Measurements from ENCODE around the gene PPP1R12B. TPM values are rescaled to one million over a fixed set of nuclear protein-coding genes. Genes with fewer than 3 reads are reported as not detected.
"Not testable (repeated sequence)": the region's sequence is repeated elsewhere in the genome, so short reads cannot be mapped to it uniquely, and the experiment has no call there.

The PPP1R12B gene
- total RNA-seq, 2 experiments from 2014 or later: 5.8 to 10.0 TPM

- Mint-ChIP-seq H3K9me3 (no peaks in the 10 kb centered on the region), H3K27ac (no peak overlapping the region), H3K4me1 (no peaks in the 10 kb centered on the region), H3K4me3 (no peak overlapping the region), H3K36me3 (no peaks in the 10 kb centered on the region), H3K27me3 (no peaks in the 10 kb centered on the region)
- DNase-seq: no peak
Observed at GRCh38 chr1:202365092-202365815, 16.8 kb downstream of the PPP1R12B start.

GRCh38 chr1:202367271-202367670 lies 18.8 kb downstream of the PPP1R12B start:
- Mint-ChIP-seq H3K4me1 (no peaks in the 10 kb centered on the region), H3K27ac (no peak overlapping the region), H3K27me3 (no peaks in the 10 kb centered on the region), H3K9me3 (no peaks in the 10 kb centered on the region), H3K36me3 (no peaks in the 10 kb centered on the region), H3K4me3 (no peak overlapping the region)
- DNase-seq: no peak

- DNase-seq, H3K27me3 Mint-ChIP-seq, H3K4me3 Mint-ChIP-seq, H3K27ac Mint-ChIP-seq, H3K36me3 Mint-ChIP-seq, H3K9me3 Mint-ChIP-seq, H3K4me1 Mint-ChIP-seq: not testable (repeated sequence)
Observed at GRCh38 chr1:202370906-202371305, 22.4 kb downstream of the PPP1R12B start.

- Mint-ChIP-seq H3K27ac (no peak overlapping the region), H3K36me3 (peaks cover 7% of the 10 kb centered on the region), H3K4me3 (no peak overlapping the region), H3K4me1 (peaks cover 7% of the 10 kb centered on the region), H3K9me3 (peaks cover 2% of the 10 kb centered on the region), H3K27me3 (no peaks in the 10 kb centered on the region)
- DNase-seq: no peak
Observed at GRCh38 chr1:202374099-202374498, 25.6 kb downstream of the PPP1R12B start.

GRCh38 chr1:202375175-202375574 lies 26.7 kb downstream of the PPP1R12B start:
- not testable (repeated sequence) for H3K36me3 Mint-ChIP-seq, H3K27ac Mint-ChIP-seq

GRCh38 chr1:202376247-202376646 lies 27.7 kb downstream of the PPP1R12B start:
- no peak for DNase-seq

More at GRCh38 chr1:202375175-202375574, 26.7 kb downstream of the PPP1R12B start:
- H3K4me1 Mint-ChIP-seq: peaks cover 14% of the 10 kb centered on the region
- not testable (repeated sequence) for H3K9me3 Mint-ChIP-seq, H3K4me3 Mint-ChIP-seq, DNase-seq, H3K27me3 Mint-ChIP-seq

GRCh38 chr1:202379884-202380529 lies 31.5 kb downstream of the PPP1R12B start:
- not testable (repeated sequence) for H3K9me3 Mint-ChIP-seq, H3K4me3 Mint-ChIP-seq, H3K27me3 Mint-ChIP-seq, DNase-seq
- Mint-ChIP-seq H3K27ac (peak overlapping the region; percentile 59), H3K4me1 (peaks cover 21% of the 10 kb centered on the region), H3K36me3 (peaks cover 14% of the 10 kb centered on the region)

More at GRCh38 chr1:202376247-202376646, 27.7 kb downstream of the PPP1R12B start:
- H3K27ac Mint-ChIP-seq: no peak overlapping the region
- no peaks in the 10 kb centered on the region for H3K27me3 Mint-ChIP-seq
- H3K4me3 Mint-ChIP-seq: no peak overlapping the region
- peaks cover 21% of the 10 kb centered on the region for H3K4me1 Mint-ChIP-seq
- H3K36me3 Mint-ChIP-seq: peaks cover 9% of the 10 kb centered on the region
- peaks cover 2% of the 10 kb centered on the region for H3K9me3 Mint-ChIP-seq

GRCh38 chr1:202380535-202380934 lies 32.0 kb downstream of the PPP1R12B start:
- not testable (repeated sequence) for DNase-seq, H3K27me3 Mint-ChIP-seq, H3K4me3 Mint-ChIP-seq, H3K27ac Mint-ChIP-seq, H3K9me3 Mint-ChIP-seq
- Mint-ChIP-seq H3K36me3 (peaks cover 14% of the 10 kb centered on the region), H3K4me1 (peaks cover 18% of the 10 kb centered on the region)

- H3K27me3 Mint-ChIP-seq, H3K4me3 Mint-ChIP-seq, H3K9me3 Mint-ChIP-seq, H3K27ac Mint-ChIP-seq, DNase-seq: not testable (repeated sequence)
- Mint-ChIP-seq H3K4me1 (peaks cover 18% of the 10 kb centered on the region), H3K36me3 (peaks cover 14% of the 10 kb centered on the region)
Observed at GRCh38 chr1:202381867-202382266, 33.4 kb downstream of the PPP1R12B start.

GRCh38 chr1:202395831-202396230 lies 47.3 kb downstream of the PPP1R12B start:
- H3K9me3 Mint-ChIP-seq, H3K4me3 Mint-ChIP-seq, DNase-seq, H3K36me3 Mint-ChIP-seq, H3K4me1 Mint-ChIP-seq, H3K27me3 Mint-ChIP-seq, H3K27ac Mint-ChIP-seq: not testable (repeated sequence)

GRCh38 chr1:202397256-202397655 lies 48.8 kb downstream of the PPP1R12B start:
- no peak overlapping the region for H3K27ac Mint-ChIP-seq
- DNase-seq: no peak
- H3K36me3 Mint-ChIP-seq: no peaks in the 10 kb centered on the region
- H3K9me3 Mint-ChIP-seq: no peaks in the 10 kb centered on the region
- no peaks in the 10 kb centered on the region for H3K27me3 Mint-ChIP-seq
- peaks cover 9% of the 10 kb centered on the region for H3K4me1 Mint-ChIP-seq
- H3K4me3 Mint-ChIP-seq: no peak overlapping the region

GRCh38 chr1:202398439-202398838 lies 49.9 kb downstream of the PPP1R12B start:
- H3K27ac Mint-ChIP-seq, H3K27me3 Mint-ChIP-seq, H3K4me1 Mint-ChIP-seq, H3K4me3 Mint-ChIP-seq, DNase-seq, H3K36me3 Mint-ChIP-seq, H3K9me3 Mint-ChIP-seq: not testable (repeated sequence)

GRCh38 chr1:202401771-202402170 lies 53.3 kb downstream of the PPP1R12B start:
- peaks cover 14% of the 10 kb centered on the region for H3K4me1 Mint-ChIP-seq
- not testable (repeated sequence) for H3K27ac Mint-ChIP-seq, H3K9me3 Mint-ChIP-seq, H3K27me3 Mint-ChIP-seq, DNase-seq, H3K4me3 Mint-ChIP-seq, H3K36me3 Mint-ChIP-seq

GRCh38 chr1:202403381-202403780 lies 54.9 kb downstream of the PPP1R12B start:
- not testable (repeated sequence) for H3K9me3 Mint-ChIP-seq, H3K36me3 Mint-ChIP-seq, H3K4me3 Mint-ChIP-seq, DNase-seq, H3K27me3 Mint-ChIP-seq, H3K27ac Mint-ChIP-seq
- peaks cover 16% of the 10 kb centered on the region for H3K4me1 Mint-ChIP-seq

GRCh38 chr1:202405928-202406327 lies 57.4 kb downstream of the PPP1R12B start:
- no peak overlapping the region for H3K4me3 Mint-ChIP-seq
- no peaks in the 10 kb centered on the region for H3K27me3 Mint-ChIP-seq
- DNase-seq: no peak
- H3K4me1 Mint-ChIP-seq: peaks cover 22% of the 10 kb centered on the region
- no peak overlapping the region for H3K27ac Mint-ChIP-seq
- no peaks in the 10 kb centered on the region for H3K36me3 Mint-ChIP-seq
- no peaks in the 10 kb centered on the region for H3K9me3 Mint-ChIP-seq

GRCh38 chr1:202406896-202407295 lies 58.4 kb downstream of the PPP1R12B start:
- H3K9me3 Mint-ChIP-seq, DNase-seq, H3K27me3 Mint-ChIP-seq, H3K4me3 Mint-ChIP-seq, H3K27ac Mint-ChIP-seq, H3K36me3 Mint-ChIP-seq: not testable (repeated sequence)
- H3K4me1 Mint-ChIP-seq: peaks cover 23% of the 10 kb centered on the region

Data from activated naive CD8-positive, alpha-beta T cell treated with anti-CD3 and anti-CD28 coated beads for 36 hours (primary cell).